Measurements from ENCODE around the gene AP5S1.
A peak's percentile ranks its signal among the peaks of the same experiment; 100 is the strongest.

The AP5S1 gene

GRCh38 chr20:3865152-3865886 is 45.0 kb downstream of the AP5S1 start:
- no peak overlapping the region for H2BK5ac ChIP-seq (ENCODE audit: low read depth, low read length, poor library complexity, severe bottlenecking)
- H3K36me3 ChIP-seq (ENCODE audit: control insufficient read depth in 1 of 2, insufficient read depth in 2 of 2, low read depth in 1 of 2, low read length in 2 of 2), result peaks cover 79 to 92% of the 10 kb centered on the region in 2 experiments
- WGBS, result 97% methylated on average over 14 of the region's 14 CpGs
- H3K14ac ChIP-seq (ENCODE audit: low read length in 2 of 2), result no peak overlapping the region
- no peak overlapping the region for H2AFZ ChIP-seq (ENCODE audit: low read depth, low read length)
- no peaks in the 10 kb centered on the region for H3K27me3 ChIP-seq (ENCODE audit: control insufficient read depth in 1 of 2, insufficient read depth in 1 of 2, low read length in 2 of 2)
- H3K9ac ChIP-seq (ENCODE audit: low read length), result no peak overlapping the region
- no peak overlapping the region for H2BK12ac ChIP-seq (ENCODE audit: low read length in 2 of 2)
- H4K91ac ChIP-seq (ENCODE audit: low read length), result no peak overlapping the region
- no peak overlapping the region for H2AK5ac ChIP-seq (ENCODE audit: low read length, severe bottlenecking)
- peaks cover 6% of the 10 kb centered on the region for H3K4me1 ChIP-seq (ENCODE audit: control insufficient read depth, insufficient read depth, low read depth, low read length)
- no peak overlapping the region for H3K18ac ChIP-seq (ENCODE audit: low read depth in 1 of 2, low read length in 2 of 2)
- H2BK120ac ChIP-seq (ENCODE audit: low read depth, low read length), result no peak overlapping the region
- no peak overlapping the region for H3K27ac ChIP-seq (ENCODE audit: low read length, poor library complexity, severe bottlenecking)
- no peak overlapping the region for H3K4me2 ChIP-seq (ENCODE audit: low read length, poor library complexity, severe bottlenecking)
- H2BK15ac ChIP-seq (ENCODE audit: low read depth, poor library complexity, severe bottlenecking), result no peak overlapping the region
- H3K9me3 ChIP-seq (ENCODE audit: control insufficient read depth, low read length), result no peaks in the 10 kb centered on the region
- H3K4ac ChIP-seq (ENCODE audit: low read depth in 1 of 2, low read length in 2 of 2), result no peak overlapping the region
- no peak overlapping the region for H4K8ac ChIP-seq (ENCODE audit: low read length)
- H3K4me3 ChIP-seq (ENCODE audit: insufficient read depth in 1 of 2, low read depth in 1 of 2, low read length in 2 of 2), result no peak overlapping the region
- no peak overlapping the region for H3K23ac ChIP-seq (ENCODE audit: low read length in 2 of 2)
- H3K79me1 ChIP-seq (replicated peaks; ENCODE audit: low read length, poor library complexity, severe bottlenecking), result peaks cover 41% of the 10 kb centered on the region
- no peak for DNase-seq

GRCh38 chr20:3865887-3866407 is 45.6 kb downstream of the AP5S1 start:
- DNase-seq, result no peak
- H3K9me3 ChIP-seq (ENCODE audit: control insufficient read depth, low read length), result no peaks in the 10 kb centered on the region
- no peak overlapping the region for H2AFZ ChIP-seq (ENCODE audit: low read depth, low read length)
- H3K4ac ChIP-seq (ENCODE audit: low read depth in 1 of 2, low read length in 2 of 2), result no peak overlapping the region
- no peak overlapping the region for H2BK120ac ChIP-seq (ENCODE audit: low read depth, low read length)
- no peak overlapping the region for H4K91ac ChIP-seq (ENCODE audit: low read length)
- H4K8ac ChIP-seq (ENCODE audit: low read length), result no peak overlapping the region
- no peak overlapping the region for H2BK12ac ChIP-seq (ENCODE audit: low read length in 2 of 2)
- H3K23ac ChIP-seq (ENCODE audit: low read length in 2 of 2), result no peak overlapping the region
- H3K4me1 ChIP-seq (ENCODE audit: control insufficient read depth, insufficient read depth, low read depth, low read length), result peaks cover 6% of the 10 kb centered on the region
- no peak overlapping the region for H3K4me2 ChIP-seq (ENCODE audit: low read length, poor library complexity, severe bottlenecking)
- peaks cover 79 to 89% of the 10 kb centered on the region in 2 experiments for H3K36me3 ChIP-seq (ENCODE audit: control insufficient read depth in 1 of 2, insufficient read depth in 2 of 2, low read depth in 1 of 2, low read length in 2 of 2)
- 95% methylated on average over 10 of the region's 14 CpGs for WGBS
- H2BK5ac ChIP-seq (ENCODE audit: low read depth, low read length, poor library complexity, severe bottlenecking), result no peak overlapping the region
- no peak overlapping the region for H3K4me3 ChIP-seq (ENCODE audit: insufficient read depth in 1 of 2, low read depth in 1 of 2, low read length in 2 of 2)
- H3K27me3 ChIP-seq (ENCODE audit: control insufficient read depth in 1 of 2, insufficient read depth in 1 of 2, low read length in 2 of 2), result no peaks in the 10 kb centered on the region
- H3K18ac ChIP-seq (ENCODE audit: low read depth in 1 of 2, low read length in 2 of 2), result no peak overlapping the region
- H2AK5ac ChIP-seq (ENCODE audit: low read length, severe bottlenecking), result no peak overlapping the region
- no peak overlapping the region for H2BK15ac ChIP-seq (ENCODE audit: low read depth, poor library complexity, severe bottlenecking)
- H3K9ac ChIP-seq (ENCODE audit: low read length), result no peak overlapping the region
- H3K79me1 ChIP-seq (replicated peaks; ENCODE audit: low read length, poor library complexity, severe bottlenecking), result peaks cover 41% of the 10 kb centered on the region
- no peak overlapping the region for H3K14ac ChIP-seq (ENCODE audit: low read length in 2 of 2)
- no peak overlapping the region for H3K27ac ChIP-seq (ENCODE audit: low read length, poor library complexity, severe bottlenecking)

DNA sequence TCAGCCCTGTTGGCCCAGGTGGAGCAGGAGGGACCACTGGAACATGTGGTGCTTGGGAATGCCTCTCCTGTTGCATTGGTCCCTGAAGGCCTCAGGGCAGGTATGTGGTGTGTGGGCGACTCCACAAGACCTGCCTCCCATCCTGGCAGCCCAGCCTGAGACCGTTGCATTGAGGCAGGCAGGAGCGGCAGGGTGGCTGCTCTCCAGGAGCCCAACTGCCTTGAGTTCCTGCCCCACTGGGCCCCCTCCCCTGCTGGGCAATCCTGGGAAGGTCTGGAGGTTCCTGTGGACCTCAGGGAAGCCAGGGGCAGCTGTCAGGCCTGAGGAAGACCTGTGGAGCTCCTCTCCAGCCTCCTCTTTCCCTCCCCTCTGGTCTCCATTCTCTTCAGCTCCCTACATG is 46.1 kb downstream of the AP5S1 start:
- Histone ChIP-seq H3K27ac (ENCODE audit: low read length, poor library complexity, severe bottlenecking) (no peak overlapping the region), H3K79me1 (replicated peaks; ENCODE audit: low read length, poor library complexity, severe bottlenecking) (peaks cover 42% of the 10 kb centered on the region), H4K8ac (ENCODE audit: low read length) (no peak overlapping the region), H3K27me3 (ENCODE audit: control insufficient read depth in 1 of 2, insufficient read depth in 1 of 2, low read length in 2 of 2) (no peaks in the 10 kb centered on the region), H3K14ac (ENCODE audit: low read length in 2 of 2) (no peak overlapping the region), H4K91ac (ENCODE audit: low read length) (no peak overlapping the region), H2BK15ac (ENCODE audit: low read depth, poor library complexity, severe bottlenecking) (no peak overlapping the region), H2BK12ac (ENCODE audit: low read length in 2 of 2) (no peak overlapping the region), H3K4me1 (ENCODE audit: control insufficient read depth, insufficient read depth, low read depth, low read length) (peaks cover 6% of the 10 kb centered on the region), H3K4me2 (ENCODE audit: low read length, poor library complexity, severe bottlenecking) (no peak overlapping the region), H2BK120ac (ENCODE audit: low read depth, low read length) (no peak overlapping the region), H3K9ac (ENCODE audit: low read length) (no peak overlapping the region), H3K36me3 (ENCODE audit: control insufficient read depth in 1 of 2, insufficient read depth in 2 of 2, low read depth in 1 of 2, low read length in 2 of 2) (peaks cover 79 to 90% of the 10 kb centered on the region in 2 experiments), H2AFZ (ENCODE audit: low read depth, low read length) (no peak overlapping the region), H2AK5ac (ENCODE audit: low read length, severe bottlenecking) (no peak overlapping the region), H3K9me3 (ENCODE audit: control insufficient read depth, low read length) (no peaks in the 10 kb centered on the region), H2BK5ac (ENCODE audit: low read depth, low read length, poor library complexity, severe bottlenecking) (no peak overlapping the region), H3K23ac (ENCODE audit: low read length in 2 of 2) (no peak overlapping the region), H3K4ac (ENCODE audit: low read depth in 1 of 2, low read length in 2 of 2) (no peak overlapping the region), H3K4me3 (ENCODE audit: insufficient read depth in 1 of 2, low read depth in 1 of 2, low read length in 2 of 2) (no peak overlapping the region), H3K18ac (ENCODE audit: low read depth in 1 of 2, low read length in 2 of 2) (no peak overlapping the region)
- no peak for DNase-seq
- 83% methylated on average over 3 of the region's 3 CpGs for WGBS

GRCh38 chr20:3867802-3868201 is 47.5 kb downstream of the AP5S1 start:
- Histone ChIP-seq H2BK120ac (ENCODE audit: low read depth, low read length) (no peak overlapping the region), H3K4me1 (ENCODE audit: control insufficient read depth, insufficient read depth, low read depth, low read length) (peaks cover 6% of the 10 kb centered on the region), H3K18ac (ENCODE audit: low read depth in 1 of 2, low read length in 2 of 2) (no peak overlapping the region), H2BK5ac (ENCODE audit: low read depth, low read length, poor library complexity, severe bottlenecking) (no peak overlapping the region), H3K9ac (ENCODE audit: low read length) (no peak overlapping the region), H3K9me3 (ENCODE audit: control insufficient read depth, low read length) (no peaks in the 10 kb centered on the region), H3K4me3 (ENCODE audit: insufficient read depth in 1 of 2, low read depth in 1 of 2, low read length in 2 of 2) (no peak overlapping the region), H3K36me3 (ENCODE audit: control insufficient read depth in 1 of 2, insufficient read depth in 2 of 2, low read depth in 1 of 2, low read length in 2 of 2) (peaks cover 68 to 90% of the 10 kb centered on the region in 2 experiments), H2BK12ac (ENCODE audit: low read length in 2 of 2) (no peak overlapping the region), H2AK5ac (ENCODE audit: low read length, severe bottlenecking) (no peak overlapping the region), H3K27me3 (ENCODE audit: control insufficient read depth in 1 of 2, insufficient read depth in 1 of 2, low read length in 2 of 2) (no peaks in the 10 kb centered on the region), H2AFZ (ENCODE audit: low read depth, low read length) (no peak overlapping the region), H3K27ac (ENCODE audit: low read length, poor library complexity, severe bottlenecking) (no peak overlapping the region), H3K14ac (ENCODE audit: low read length in 2 of 2) (no peak overlapping the region), H4K91ac (ENCODE audit: low read length) (no peak overlapping the region), H4K8ac (ENCODE audit: low read length) (no peak overlapping the region), H3K4ac (ENCODE audit: low read depth in 1 of 2, low read length in 2 of 2) (no peak overlapping the region), H3K79me1 (replicated peaks; ENCODE audit: low read length, poor library complexity, severe bottlenecking) (peaks cover 41% of the 10 kb centered on the region), H3K4me2 (ENCODE audit: low read length, poor library complexity, severe bottlenecking) (no peak overlapping the region), H3K23ac (ENCODE audit: low read length in 2 of 2) (peak overlapping the region in 1 of 2 experiments; percentile 6), H2BK15ac (ENCODE audit: low read depth, poor library complexity, severe bottlenecking) (no peak overlapping the region)
- WGBS, result 95% methylated on average over 2 of the region's 2 CpGs
- DNase-seq, result no peak
